ENCODE results near the gene KCNMA1. TPM values are rescaled to one million over a fixed set of nuclear protein-coding genes. Genes with fewer than 3 reads are reported as not detected.

KCNMA1 gene
- total RNA-seq, 3 donors from 2014 or later (not counting 1 experiment from before 2014, with no cell fraction given), result 0.40 to 1.8 (median 0.63) TPM

DNA sequence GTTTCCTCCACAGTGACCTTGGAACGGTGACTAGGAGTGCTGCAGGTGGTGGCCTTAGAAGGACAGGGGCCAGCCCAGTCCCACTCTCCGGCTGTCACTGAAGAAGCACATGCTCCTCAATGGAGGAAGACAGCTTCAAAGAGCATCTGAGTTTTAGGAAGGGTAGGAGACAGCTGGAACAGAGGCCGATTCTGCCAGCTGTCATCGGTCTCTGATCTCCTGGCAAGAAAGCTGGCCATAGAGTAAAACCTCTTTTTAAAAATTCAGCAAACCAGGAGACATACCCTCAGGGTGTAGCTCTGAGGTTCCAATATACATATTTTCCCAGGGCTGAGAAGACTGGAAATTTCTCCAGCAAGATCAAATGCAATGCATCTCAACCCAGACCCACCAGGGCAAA lies 55.9 kb downstream of the KCNMA1 start:
- no peaks in the 10 kb centered on the region for H3K27me3 ChIP-seq (ENCODE audit: control insufficient read depth, insufficient read depth, low read length)
- peaks cover 16 to 17% of the 10 kb centered on the region in 2 donors for H3K4me1 Mint-ChIP-seq
- intact Hi-C loops (cut with micrococcal nuclease), result no loop called here
- H3K4me1 ChIP-seq (ENCODE audit: control insufficient read depth, insufficient read depth, low read length), result peaks cover 10% of the 10 kb centered on the region
- H3K27ac Mint-ChIP-seq, result no peak overlapping the region
- no peaks in the 10 kb centered on the region for H3K36me3 ChIP-seq (ENCODE audit: control insufficient read depth, insufficient read depth, low read length)
- H3K9me3 Mint-ChIP-seq, result no peaks in the 10 kb centered on the region
- H3K4me3 ChIP-seq (ENCODE audit: low read length), result no peak overlapping the region
- H3K9me3 ChIP-seq (ENCODE audit: control insufficient read depth, insufficient read depth, low read length), result no peaks in the 10 kb centered on the region
- H3K4me3 Mint-ChIP-seq, result no peak overlapping the region
- no peak overlapping the region for H3K27ac ChIP-seq (ENCODE audit: low read length)
- WGBS (ENCODE audit: insufficient coverage), result 91% methylated on average over 4 of the region's 4 CpGs
- ATAC-seq (no peak), DNase-seq (no peak)
- TF ChIP-seq, protein P1, sequence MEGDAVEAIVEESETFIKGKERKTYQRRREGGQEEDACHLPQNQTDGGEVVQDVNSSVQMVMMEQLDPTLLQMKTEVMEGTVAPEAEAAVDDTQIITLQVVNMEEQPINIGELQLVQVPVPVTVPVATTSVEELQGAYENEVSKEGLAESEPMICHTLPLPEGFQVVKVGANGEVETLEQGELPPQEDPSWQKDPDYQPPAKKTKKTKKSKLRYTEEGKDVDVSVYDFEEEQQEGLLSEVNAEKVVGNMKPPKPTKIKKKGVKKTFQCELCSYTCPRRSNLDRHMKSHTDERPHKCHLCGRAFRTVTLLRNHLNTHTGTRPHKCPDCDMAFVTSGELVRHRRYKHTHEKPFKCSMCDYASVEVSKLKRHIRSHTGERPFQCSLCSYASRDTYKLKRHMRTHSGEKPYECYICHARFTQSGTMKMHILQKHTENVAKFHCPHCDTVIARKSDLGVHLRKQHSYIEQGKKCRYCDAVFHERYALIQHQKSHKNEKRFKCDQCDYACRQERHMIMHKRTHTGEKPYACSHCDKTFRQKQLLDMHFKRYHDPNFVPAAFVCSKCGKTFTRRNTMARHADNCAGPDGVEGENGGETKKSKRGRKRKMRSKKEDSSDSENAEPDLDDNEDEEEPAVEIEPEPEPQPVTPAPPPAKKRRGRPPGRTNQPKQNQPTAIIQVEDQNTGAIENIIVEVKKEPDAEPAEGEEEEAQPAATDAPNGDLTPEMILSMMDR (IDR thresholded peaks at IDR 0.05), result no peak
- H3K27me3 Mint-ChIP-seq (ENCODE audit: low read depth in 2 of 2), result no peaks in the 10 kb centered on the region
- no peaks in the 10 kb centered on the region for H3K36me3 Mint-ChIP-seq

GRCh38 chr10:77580482-77580881 lies 57.1 kb downstream of the KCNMA1 start:
- H3K9me3 Mint-ChIP-seq, result no peaks in the 10 kb centered on the region
- Histone ChIP-seq H3K4me3 (ENCODE audit: low read length) (no peak overlapping the region), H3K27me3 (ENCODE audit: control insufficient read depth, insufficient read depth, low read length) (no peaks in the 10 kb centered on the region), H3K4me1 (ENCODE audit: control insufficient read depth, insufficient read depth, low read length) (peaks cover 10% of the 10 kb centered on the region), H3K36me3 (ENCODE audit: control insufficient read depth, insufficient read depth, low read length) (no peaks in the 10 kb centered on the region), H3K27ac (ENCODE audit: low read length) (no peak overlapping the region), H3K9me3 (ENCODE audit: control insufficient read depth, insufficient read depth, low read length) (no peaks in the 10 kb centered on the region)
- intact Hi-C loops (cut with micrococcal nuclease), result no loop called here
- no peak overlapping the region for H3K4me3 Mint-ChIP-seq
- H3K4me1 Mint-ChIP-seq, result peaks cover 16 to 17% of the 10 kb centered on the region in 2 donors
- TF ChIP-seq, protein P1 (IDR thresholded peaks at IDR 0.05), result no peak
- H3K27me3 Mint-ChIP-seq (ENCODE audit: low read depth in 2 of 2), result no peaks in the 10 kb centered on the region
- H3K27ac Mint-ChIP-seq, result no peak overlapping the region
- ATAC-seq (no peak), DNase-seq (no peak)
- 94% methylated on average over 2 of the region's 2 CpGs for WGBS (ENCODE audit: insufficient coverage)
- no peaks in the 10 kb centered on the region for H3K36me3 Mint-ChIP-seq

DNA sequence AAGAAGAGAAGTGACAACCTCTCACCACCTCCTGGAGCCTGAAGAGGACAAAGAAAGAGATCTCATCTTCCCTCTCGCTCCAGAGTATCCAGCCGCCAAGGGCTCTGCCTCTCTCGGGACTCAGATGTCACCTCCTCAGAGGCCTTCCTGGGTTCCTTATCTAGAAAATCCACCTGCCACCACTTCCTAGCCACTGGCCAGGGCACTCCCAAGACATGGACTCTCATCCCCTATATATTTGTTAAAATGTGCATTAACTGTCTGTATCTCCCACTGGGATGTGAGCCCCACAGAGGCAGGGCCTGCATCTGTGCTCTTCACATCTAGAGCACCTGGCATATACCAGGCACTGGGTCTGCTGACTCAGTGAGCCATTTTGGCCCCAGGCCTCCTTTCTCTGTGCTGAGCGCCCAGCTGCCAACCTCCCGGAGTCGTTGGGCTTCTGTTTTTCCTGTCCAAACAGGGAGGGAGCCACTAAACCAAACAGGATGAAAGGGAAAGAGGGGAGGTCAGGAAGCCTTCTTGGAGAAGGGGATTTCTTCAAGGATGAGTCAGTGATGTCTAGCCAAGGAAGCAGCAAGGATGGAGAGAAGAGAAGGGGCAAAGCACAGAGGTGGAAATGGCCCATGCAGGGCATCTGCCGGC lies 58.9 kb downstream of the KCNMA1 start:
- H3K9me3 Mint-ChIP-seq, result no peaks in the 10 kb centered on the region
- no peak overlapping the region for H3K4me3 Mint-ChIP-seq
- 90% methylated on average over 7 of the region's 7 CpGs for WGBS (ENCODE audit: insufficient coverage)
- H3K27me3 ChIP-seq (ENCODE audit: control insufficient read depth, insufficient read depth, low read length), result no peaks in the 10 kb centered on the region
- no peaks in the 10 kb centered on the region for H3K36me3 Mint-ChIP-seq
- no peak overlapping the region for H3K27ac ChIP-seq (ENCODE audit: low read length)
- H3K36me3 ChIP-seq (ENCODE audit: control insufficient read depth, insufficient read depth, low read length), result no peaks in the 10 kb centered on the region
- H3K4me3 ChIP-seq (ENCODE audit: low read length), result no peak overlapping the region
- intact Hi-C loops (cut with micrococcal nuclease), result no loop called here
- no peak for ATAC-seq
- TF ChIP-seq, protein P1 (IDR thresholded peaks at IDR 0.05), result no peak
- DNase-seq, result no peak
- H3K4me1 Mint-ChIP-seq, result peaks cover 13% of the 10 kb centered on the region in 2 donors
- no peaks in the 10 kb centered on the region for H3K27me3 Mint-ChIP-seq (ENCODE audit: low read depth in 2 of 2)
- H3K4me1 ChIP-seq (ENCODE audit: control insufficient read depth, insufficient read depth, low read length), result peaks cover 10% of the 10 kb centered on the region
- H3K9me3 ChIP-seq (ENCODE audit: control insufficient read depth, insufficient read depth, low read length), result no peaks in the 10 kb centered on the region
- H3K27ac Mint-ChIP-seq, result no peak overlapping the region
